HAP-1 (cell line): ENCODE measurements around the gene INHBB.

Source experiments
- DNase-seq, 2 experiments: peaks; one replicate each; pipeline ENCODE4 v3.0.0-alpha.2; 2016 to 2020; ENCODE audit warnings: low spot score in 2 of 2
- H3K27me3 ChIP-seq: fragments of 250-450 bp; sonication (Bioruptor Pico); 2 replicates; pipeline ENCODE4 v1.5.1; 2020; ENCODE audit warnings: low read depth, mild to moderate bottlenecking, moderate library complexity
- H3K36me3 ChIP-seq: fragments of 250-450 bp; sonication (Bioruptor Pico); replicated peaks from 2 replicates; pipeline ENCODE4 v1.5.1; 2020; ENCODE audit warnings: mild to moderate bottlenecking
- H3K4me1 ChIP-seq: fragments of 250-450 bp; sonication (Bioruptor Pico); 2 replicates; pipeline ENCODE4 v1.5.1; 2020; ENCODE audit warnings: mild to moderate bottlenecking
- H3K4me3 ChIP-seq: fragments of 250-450 bp; sonication (Bioruptor Pico); 2 replicates; pipeline ENCODE4 v1.5.1; 2020; ENCODE audit warnings: mild to moderate bottlenecking, moderate library complexity
- H3K9me3 ChIP-seq: fragments of 250-450 bp; sonication (Bioruptor Pico); 2 replicates; pipeline ENCODE4 v1.5.1; 2020; ENCODE audit warnings: mild to moderate bottlenecking, moderate library complexity
- in situ Hi-C: fragments of 300-500 bp; cut with MboI; formaldehyde crosslinking; loops from 3 replicates; pipeline ENCODE4 v1.14.3; 2020; ENCODE audit warnings: low sequenced_read_pairs, inconsistent platforms, mixed read lengths

The INHBB gene

DNA sequence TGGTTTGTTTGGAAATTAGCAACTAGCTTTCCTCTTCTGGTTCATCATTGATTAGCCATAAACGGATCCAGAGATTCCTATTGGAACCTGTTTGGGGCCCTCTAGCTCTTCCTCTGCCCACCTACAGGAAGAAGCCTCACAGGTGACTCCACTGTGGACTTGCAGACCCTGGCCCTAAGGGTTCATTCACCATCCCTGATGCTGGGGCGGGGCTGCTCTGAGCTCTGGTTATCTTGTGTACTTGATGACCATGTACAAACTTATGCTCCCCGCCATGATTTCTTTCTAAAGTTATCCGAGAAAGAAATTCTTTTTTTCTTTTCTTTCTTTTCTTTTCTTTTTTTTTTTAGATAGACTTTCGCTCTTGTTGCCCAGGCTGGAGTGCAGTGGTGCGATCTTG lies 33.9 kb upstream of the INHBB start:
- H3K27me3 ChIP-seq = no peaks in the 10 kb centered on the region
- no peaks in the 10 kb centered on the region for H3K9me3 ChIP-seq
- peaks cover 6% of the 10 kb centered on the region for H3K4me1 ChIP-seq
- no peaks in the 10 kb centered on the region for H3K36me3 ChIP-seq
- no peak overlapping the region for H3K4me3 ChIP-seq
- DNase-seq = no peak
- in situ Hi-C loops = no loop called here

DNA sequence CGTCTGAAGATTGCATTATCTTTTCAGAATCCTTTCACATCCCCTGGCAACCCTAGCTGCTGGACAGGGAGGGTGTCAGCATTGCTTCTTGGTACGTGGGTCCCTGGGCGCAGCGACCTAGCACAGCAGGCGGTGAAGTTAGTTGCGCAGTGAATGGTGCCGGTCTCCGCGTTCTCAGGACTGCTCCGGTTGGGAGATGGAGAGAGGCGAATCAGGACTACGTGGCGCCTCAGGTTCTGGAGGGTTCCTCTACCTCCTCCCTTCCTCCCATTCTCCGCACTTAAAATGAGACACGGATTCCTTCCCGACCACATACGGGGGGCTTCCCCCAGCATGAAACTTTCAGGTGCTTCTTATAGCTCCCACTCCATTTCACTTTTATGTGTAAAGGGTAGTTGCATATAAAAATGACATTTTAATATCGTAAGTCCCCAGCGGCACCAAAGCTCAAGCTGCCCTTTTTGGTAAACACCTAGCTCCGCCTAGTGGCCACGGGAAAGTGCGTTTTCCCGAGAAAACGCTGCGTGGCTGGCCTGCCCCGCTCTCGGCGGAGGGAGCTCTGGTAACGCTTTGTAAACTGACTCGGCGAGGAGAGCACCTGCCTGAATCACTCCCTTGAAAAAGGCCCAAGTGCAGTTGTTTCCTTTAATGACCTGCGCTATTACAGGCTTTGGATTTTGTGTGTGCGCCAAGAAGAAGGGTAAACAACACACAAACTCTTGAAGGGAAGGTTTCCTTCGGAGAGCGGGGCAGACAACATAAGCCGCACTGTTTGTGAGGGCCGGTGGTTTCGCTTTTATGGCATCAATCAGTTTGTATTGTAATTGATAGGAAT lies 32.9 kb upstream of the INHBB start:
- peak overlapping the region; percentile 11 for H3K4me3 ChIP-seq
- in situ Hi-C loops = no loop called here
- peaks cover 6% of the 10 kb centered on the region for H3K4me1 ChIP-seq
- H3K27me3 ChIP-seq = no peaks in the 10 kb centered on the region
- DNase-seq = peak; percentile 62 to 85
- no peaks in the 10 kb centered on the region for H3K36me3 ChIP-seq
- H3K9me3 ChIP-seq = no peaks in the 10 kb centered on the region

DNA sequence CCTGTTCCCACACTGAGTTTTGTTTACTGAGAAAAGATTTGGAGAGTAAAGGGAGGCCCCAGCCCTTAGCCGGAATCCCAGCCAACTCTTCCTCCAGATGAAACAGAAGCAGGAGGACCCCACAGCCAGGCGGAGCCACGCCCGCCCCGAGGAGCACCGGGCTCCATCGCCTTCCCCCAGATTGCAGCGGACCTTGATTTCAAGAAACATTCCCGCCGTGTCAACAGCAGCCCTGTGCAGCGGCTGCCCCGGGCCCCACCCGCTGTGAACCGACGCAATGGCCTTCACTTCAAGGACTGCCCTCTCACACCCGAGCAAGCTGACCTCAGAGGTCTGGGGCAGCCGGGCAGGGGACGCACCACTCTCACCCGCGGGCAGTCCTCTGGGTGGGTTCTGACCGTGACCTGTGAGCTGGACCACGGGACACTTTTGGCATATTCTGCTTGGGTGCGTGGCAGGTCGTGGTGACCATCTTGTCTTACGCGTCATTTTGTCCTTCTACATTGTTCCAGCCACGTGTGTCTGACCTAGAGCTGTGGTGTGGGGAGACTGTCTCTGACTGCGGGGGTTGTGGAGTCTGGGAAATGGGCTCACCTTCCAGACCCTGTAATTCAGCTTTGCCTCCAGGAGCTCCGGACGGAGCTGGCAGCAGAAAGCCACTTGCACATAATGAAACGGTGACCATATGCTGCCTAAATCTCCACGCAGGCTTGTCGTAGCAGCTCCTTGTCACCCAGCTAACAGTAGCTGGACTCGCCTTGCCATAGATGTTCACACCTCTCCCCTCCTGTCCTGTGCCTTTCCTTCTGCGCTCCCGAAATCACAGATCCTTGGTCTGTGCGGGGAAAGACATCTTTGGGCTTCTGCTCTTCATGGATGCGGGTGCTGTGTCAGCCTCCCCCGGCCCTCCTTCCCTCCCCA lies 32.0 kb upstream of the INHBB start:
- peaks cover 6% of the 10 kb centered on the region for H3K4me1 ChIP-seq
- DNase-seq = no peak
- no peaks in the 10 kb centered on the region for H3K27me3 ChIP-seq
- in situ Hi-C loops = no loop called here
- H3K9me3 ChIP-seq = no peaks in the 10 kb centered on the region
- H3K4me3 ChIP-seq = no peak overlapping the region
- H3K36me3 ChIP-seq = no peaks in the 10 kb centered on the region

DNA sequence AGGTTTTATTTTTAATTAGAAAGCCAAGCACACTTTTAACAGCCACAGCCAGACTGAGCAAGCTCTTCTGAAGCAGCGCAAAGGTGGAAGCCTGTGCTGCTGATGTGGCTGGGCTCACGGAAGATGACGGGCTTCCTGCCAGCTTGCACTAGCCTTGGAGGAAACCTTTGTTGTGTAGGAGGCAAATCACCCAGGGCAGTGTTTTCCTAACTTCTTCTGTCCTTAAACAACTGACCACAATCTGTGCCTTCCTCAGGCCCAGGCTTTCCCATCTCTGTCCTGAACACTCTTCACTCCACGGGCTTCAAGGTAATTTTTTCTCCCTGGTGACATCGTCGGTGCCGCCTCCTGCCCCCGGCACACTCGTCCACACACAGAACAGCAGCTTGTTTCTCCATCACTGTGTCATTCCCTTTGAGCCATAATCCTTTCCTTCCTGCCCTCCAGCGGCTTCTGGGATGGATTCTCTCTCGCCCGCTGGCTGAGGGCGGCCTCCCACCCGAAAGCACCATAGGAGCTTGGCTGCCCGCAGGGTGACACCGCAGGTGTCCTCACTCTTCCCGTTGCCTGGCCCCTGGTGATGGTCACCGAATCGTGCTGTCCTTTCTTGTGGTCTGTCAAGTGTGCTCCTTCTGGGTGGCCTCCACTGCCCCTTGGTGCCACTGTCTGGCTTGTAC lies 31.1 kb upstream of the INHBB start:
- in situ Hi-C loops = no loop called here
- Histone ChIP-seq H3K4me1 (peaks cover 6% of the 10 kb centered on the region), H3K36me3 (no peaks in the 10 kb centered on the region), H3K4me3 (no peak overlapping the region), H3K27me3 (no peaks in the 10 kb centered on the region), H3K9me3 (no peaks in the 10 kb centered on the region)
- DNase-seq = no peak

DNA sequence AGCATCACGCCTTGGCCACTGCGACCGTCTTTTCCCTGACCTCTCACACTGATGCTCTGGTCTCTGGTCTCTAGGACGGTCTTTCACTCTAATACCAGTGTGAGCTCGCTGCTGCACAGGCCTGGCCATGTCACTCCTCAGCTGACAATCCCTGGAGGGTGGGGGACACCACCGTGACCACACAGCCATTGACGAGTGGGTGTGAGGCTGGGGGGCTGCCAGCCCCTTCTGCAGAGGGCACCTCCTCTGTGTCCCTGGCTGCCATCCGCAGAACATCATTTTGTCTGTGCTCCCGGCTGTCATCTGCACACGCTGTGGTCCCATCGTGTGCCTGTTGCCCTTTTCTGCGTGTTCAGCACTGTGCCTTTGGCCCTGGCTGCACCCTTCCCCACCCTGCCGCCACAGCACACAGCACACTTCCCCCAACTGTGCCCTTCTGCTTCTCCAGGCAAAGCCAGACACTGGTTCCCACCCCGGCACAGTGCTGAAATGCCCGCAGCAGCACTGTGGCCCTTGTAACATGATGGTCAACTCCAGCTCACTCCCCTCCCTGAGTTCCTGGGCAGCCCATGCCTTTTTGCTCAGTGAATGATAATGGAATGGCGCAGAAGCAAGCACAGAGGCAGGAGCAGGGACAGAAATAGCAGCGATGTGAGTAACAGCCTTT lies 30.4 kb upstream of the INHBB start:
- no peaks in the 10 kb centered on the region for H3K36me3 ChIP-seq
- DNase-seq = no peak
- in situ Hi-C loops = no loop called here
- peaks cover 6% of the 10 kb centered on the region for H3K4me1 ChIP-seq
- no peak overlapping the region for H3K4me3 ChIP-seq
- no peaks in the 10 kb centered on the region for H3K9me3 ChIP-seq
- H3K27me3 ChIP-seq = no peaks in the 10 kb centered on the region

DNA sequence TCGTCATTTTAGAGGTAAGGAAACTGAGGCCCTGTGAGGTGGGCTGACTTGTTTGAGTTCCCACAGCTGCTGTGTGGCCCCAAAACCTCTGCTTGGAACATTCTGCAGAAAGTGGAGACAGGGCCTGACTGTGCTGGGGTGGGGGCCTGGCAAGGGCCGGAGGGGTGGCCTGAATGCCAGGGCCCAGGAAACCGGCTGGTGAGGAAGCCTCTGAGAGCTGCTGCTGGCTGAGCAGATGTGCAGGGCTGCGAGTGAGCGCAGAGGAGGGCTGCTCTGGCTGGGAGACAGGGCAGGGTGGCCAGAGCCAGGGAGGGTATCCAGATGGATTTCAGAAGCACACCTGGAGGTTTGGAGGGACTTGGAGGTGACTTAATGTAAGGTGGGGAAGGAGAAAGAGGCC lies 29.9 kb upstream of the INHBB start:
- in situ Hi-C loops = no loop called here
- no peaks in the 10 kb centered on the region for H3K36me3 ChIP-seq
- no peak overlapping the region for H3K4me3 ChIP-seq
- no peaks in the 10 kb centered on the region for H3K9me3 ChIP-seq
- H3K4me1 ChIP-seq = peaks cover 6% of the 10 kb centered on the region
- no peak for DNase-seq
- H3K27me3 ChIP-seq = no peaks in the 10 kb centered on the region

DNA sequence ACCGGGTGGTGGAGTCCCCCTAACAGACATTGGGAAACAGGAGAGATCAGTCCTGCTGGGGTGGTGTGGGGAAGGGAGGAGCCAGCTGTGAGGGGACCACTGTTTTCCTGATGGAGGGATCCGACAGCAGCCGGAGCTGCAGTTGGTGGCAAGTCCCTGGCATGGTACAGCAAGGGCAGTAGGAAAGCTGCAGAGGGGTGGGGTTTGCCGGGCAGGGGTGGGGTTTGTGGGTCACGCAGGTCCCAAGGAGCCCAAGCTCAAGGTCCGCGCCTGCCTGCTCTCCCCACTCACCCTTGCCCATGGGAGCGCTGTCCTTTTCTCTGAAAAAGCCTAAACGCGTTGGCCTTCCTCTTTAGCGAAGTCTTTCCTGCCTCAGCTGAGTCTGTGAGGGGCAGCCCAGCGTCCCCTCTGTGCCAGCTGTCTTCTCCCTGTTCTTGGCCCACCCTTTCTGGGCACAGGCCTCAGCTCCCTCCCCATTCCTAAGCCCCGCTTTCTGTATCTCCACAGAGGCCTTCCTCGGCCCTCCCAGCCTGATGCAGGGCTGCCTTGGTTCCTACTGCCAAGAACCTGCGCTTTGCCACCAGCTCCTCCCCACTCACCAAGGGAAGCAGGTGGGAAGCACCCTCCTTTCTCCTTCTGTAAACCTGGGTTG lies 29.3 kb upstream of the INHBB start:
- DNase-seq = no peak
- in situ Hi-C loops = no loop called here
- H3K27me3 ChIP-seq = no peaks in the 10 kb centered on the region

DNA sequence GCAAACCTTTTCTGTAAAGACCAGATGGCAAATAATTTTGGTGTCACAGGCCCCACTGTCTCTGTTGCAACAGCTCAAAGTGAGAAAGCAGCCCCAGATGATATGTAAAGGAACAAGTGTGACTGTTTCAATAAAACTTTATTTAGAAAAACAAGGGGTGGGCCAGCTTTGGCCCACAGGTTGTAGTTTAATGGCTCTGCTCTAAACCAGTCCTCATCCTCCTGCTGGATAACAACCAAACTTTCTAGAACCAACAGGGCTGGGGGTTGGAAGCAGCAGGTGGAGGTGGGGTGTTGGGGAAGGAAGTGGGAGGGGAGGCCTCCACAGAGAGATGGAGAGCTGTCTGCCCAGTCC lies 28.8 kb upstream of the INHBB start:
- H3K27me3 ChIP-seq = no peaks in the 10 kb centered on the region
- no peak overlapping the region for H3K4me3 ChIP-seq
- peaks cover 6% of the 10 kb centered on the region for H3K4me1 ChIP-seq
- no peaks in the 10 kb centered on the region for H3K9me3 ChIP-seq
- in situ Hi-C loops = no loop called here
- DNase-seq = no peak
- H3K36me3 ChIP-seq = no peaks in the 10 kb centered on the region

More for the DNA sequence above, 29.3 kb upstream of the INHBB start:
- Histone ChIP-seq H3K4me1 (peaks cover 6% of the 10 kb centered on the region), H3K36me3 (no peaks in the 10 kb centered on the region), H3K4me3 (no peak overlapping the region), H3K9me3 (no peaks in the 10 kb centered on the region)

DNA sequence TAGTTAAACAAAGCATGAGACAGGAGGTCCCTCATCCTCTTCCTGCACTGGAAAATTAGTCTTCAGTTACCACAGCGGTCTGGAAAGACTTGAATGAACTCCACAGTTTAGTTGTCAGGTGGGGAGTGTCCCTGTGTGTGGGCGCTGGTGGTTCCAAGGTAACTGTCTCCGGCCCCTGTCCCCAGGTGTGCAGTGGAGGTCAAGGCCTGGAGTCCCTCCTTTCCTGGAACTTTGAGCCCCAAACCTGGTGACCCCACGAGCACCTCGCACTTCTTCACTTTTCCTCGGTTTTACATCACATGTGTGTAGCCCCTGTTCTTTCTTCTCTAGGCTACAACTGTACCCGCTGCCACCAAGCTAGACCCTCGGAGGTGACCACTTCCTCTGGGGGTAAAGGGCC lies 28.0 kb upstream of the INHBB start:
- in situ Hi-C loops = no loop called here
- Histone ChIP-seq H3K4me1 (peaks cover under 1% of the 10 kb centered on the region), H3K36me3 (no peaks in the 10 kb centered on the region), H3K9me3 (no peaks in the 10 kb centered on the region), H3K4me3 (no peak overlapping the region), H3K27me3 (no peaks in the 10 kb centered on the region)
- no peak for DNase-seq

DNA sequence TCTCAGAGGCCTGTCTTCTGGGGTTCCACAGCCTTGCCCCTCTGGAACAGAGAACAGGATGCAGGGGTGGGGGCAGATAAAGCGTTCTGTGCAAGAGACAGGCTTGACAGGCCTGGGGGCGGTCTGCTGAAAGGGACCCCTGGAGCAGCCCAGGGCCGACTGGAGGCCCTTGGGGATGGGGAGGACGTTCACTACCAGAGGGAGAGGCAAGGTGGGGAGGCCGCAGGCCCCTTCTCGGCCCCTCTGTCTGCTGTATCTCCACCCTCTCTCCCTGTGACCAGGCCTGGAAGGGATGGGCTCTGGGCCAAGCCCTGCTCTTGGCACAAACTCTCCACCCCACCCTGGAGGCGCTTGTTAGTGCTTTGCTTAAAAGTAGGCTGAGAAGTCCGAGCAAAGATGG lies 27.3 kb upstream of the INHBB start:
- Histone ChIP-seq H3K9me3 (no peaks in the 10 kb centered on the region), H3K4me1 (no peaks in the 10 kb centered on the region), H3K4me3 (no peak overlapping the region), H3K36me3 (no peaks in the 10 kb centered on the region), H3K27me3 (no peaks in the 10 kb centered on the region)
- no peak for DNase-seq
- in situ Hi-C loops = no loop called here

DNA sequence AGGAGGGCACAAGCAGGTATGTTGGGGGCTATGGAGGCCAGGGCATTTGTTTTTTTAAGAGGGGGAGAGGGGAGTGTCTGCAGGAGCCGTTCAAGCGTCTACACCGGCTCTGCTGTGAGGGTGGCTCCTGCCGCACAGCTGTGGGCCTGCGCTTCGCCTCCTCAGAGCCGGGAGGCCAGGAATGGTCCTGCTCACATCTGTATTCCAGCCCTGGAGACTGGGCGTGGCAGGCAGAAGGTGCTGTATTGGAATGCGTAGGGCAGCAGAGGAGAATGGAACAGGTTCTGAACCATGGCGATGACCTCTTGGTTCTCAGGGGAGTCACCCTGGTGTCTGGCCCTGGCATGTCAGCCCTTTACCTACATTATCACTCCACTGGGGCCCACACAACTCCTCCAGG lies 26.8 kb upstream of the INHBB start:
- DNase-seq = no peak
- H3K4me1 ChIP-seq = no peaks in the 10 kb centered on the region
- no peaks in the 10 kb centered on the region for H3K9me3 ChIP-seq
- no peaks in the 10 kb centered on the region for H3K36me3 ChIP-seq
- in situ Hi-C loops = no loop called here
- H3K27me3 ChIP-seq = no peaks in the 10 kb centered on the region
- H3K4me3 ChIP-seq = no peak overlapping the region

DNA sequence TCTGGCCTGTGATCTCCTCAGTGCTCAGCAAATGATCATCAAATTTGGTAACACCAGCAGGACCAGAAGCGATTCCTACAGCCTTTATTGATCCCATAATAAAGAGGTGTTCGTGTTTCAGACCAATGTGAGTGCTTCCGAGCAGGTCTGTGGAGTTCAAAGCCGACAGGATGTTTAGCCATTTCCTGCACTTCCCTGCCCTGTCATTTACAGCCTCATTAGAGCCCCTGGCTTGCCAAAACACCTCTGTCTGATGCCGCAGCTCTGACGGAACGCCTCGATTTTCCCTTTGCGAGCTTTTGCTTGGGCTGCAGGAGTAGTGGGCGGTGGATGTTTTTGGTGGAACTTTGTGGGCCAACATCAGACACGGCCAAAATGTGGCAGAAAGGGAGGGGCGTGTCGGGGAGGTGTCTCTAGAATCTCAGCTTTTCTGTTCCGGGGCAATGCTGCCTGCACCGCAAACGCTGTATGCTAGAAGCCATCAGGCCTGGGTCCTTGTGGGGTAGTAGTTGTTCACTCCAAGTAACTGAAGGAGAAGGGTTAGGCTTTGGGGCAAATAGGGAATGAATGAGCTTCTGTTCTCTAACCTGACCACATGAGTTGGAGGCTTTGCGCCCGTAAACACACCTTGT lies 26.1 kb upstream of the INHBB start:
- no peaks in the 10 kb centered on the region for H3K4me1 ChIP-seq
- H3K27me3 ChIP-seq = no peaks in the 10 kb centered on the region

More for the DNA sequence above, 26.1 kb upstream of the INHBB start:
- no peak for DNase-seq
- in situ Hi-C loops = no loop called here
- H3K4me3 ChIP-seq = no peak overlapping the region
- no peaks in the 10 kb centered on the region for H3K9me3 ChIP-seq
- no peaks in the 10 kb centered on the region for H3K36me3 ChIP-seq
